Renal cortex interstitium (tissue), 3 donors: ENCODE measurements around the gene ANKRD7. TPM values are rescaled to one million over a fixed set of nuclear protein-coding genes. Genes with fewer than 3 reads are reported as not detected.

ENCODE experiments used
- polyA plus RNA-seq, 3 donors: library from polyadenylated mRNA; unstranded; fragments of 120-200 nt; gene quantifications; one replicate each; pipeline ENCODE4 v1.2.1, GENCODE V29; 2013; ENCODE audit not compliant: insufficient read length in 3 of 3

ANKRD7 gene
- polyA plus RNA-seq, 3 donors: 3.2 to 4.2 (median 3.7) TPM

Other genes with a start within 250 kb of the ANKRD7 start
- 10 to 100 TPM; 58.0 to 73.5 (median 72.4) TPM for gene LSM8, start 40.5 kb upstream of the ANKRD7 start, polyA plus RNA-seq